MM.1S (cell line): ENCODE data around the gene WASHC1.
"Not testable (repeated sequence)": the region's sequence is repeated elsewhere in the genome, so short reads cannot be mapped to it uniquely, and the experiment has no call there.

Experiments
- DNase-seq: peaks from one replicate; pipeline ENCODE4 v3.0.0-alpha.2; 2015
- H2AFZ ChIP-seq: fragments of 300-600 bp; sonication (generic); 2 replicates; pipeline ENCODE4 v1.6.0; 2016; ENCODE audit warnings: antibody characterized with exemption, low read length
- H3F3A ChIP-seq: fragments of 300-600 bp; sonication (generic); 2 replicates; pipeline ENCODE4 v1.6.1; 2016; ENCODE audit warnings: mild to moderate bottlenecking, antibody characterized with exemption, low read length, moderate library complexity, mixed read lengths; ENCODE audit not compliant: insufficient read depth
- H3K27ac ChIP-seq: fragments of 300-600 bp; sonication (generic); 2 replicates; pipeline ENCODE4 v1.5.1; 2016; ENCODE audit warnings: mild to moderate bottlenecking, low read length
- H3K27me3 ChIP-seq: fragments of 300-600 bp; sonication (generic); replicated peaks from 2 replicates; pipeline ENCODE4 v1.6.0; 2016; ENCODE audit warnings: low read length; ENCODE audit not compliant: insufficient read depth
- H3K36me3 ChIP-seq: fragments of 300-600 bp; sonication (generic); replicated peaks from 2 replicates; pipeline ENCODE4 v1.6.1; 2016; ENCODE audit warnings: mild to moderate bottlenecking, low read length, mixed read lengths; ENCODE audit not compliant: insufficient read depth
- H3K4me1 ChIP-seq: fragments of 300-600 bp; sonication (generic); 2 replicates; pipeline ENCODE4 v1.6.1; 2016; ENCODE audit warnings: low read length, mixed read lengths
- H3K4me2 ChIP-seq: fragments of 300-600 bp; sonication (generic); 2 replicates; pipeline ENCODE4 v1.6.0; 2016; ENCODE audit warnings: low read depth, low read length
- H3K4me3 ChIP-seq: fragments of 300-600 bp; sonication (generic); 2 replicates; pipeline ENCODE4 v1.5.1; 2016; ENCODE audit warnings: low read length, mixed read lengths
- H3K79me2 ChIP-seq: fragments of 300-600 bp; sonication (generic); 2 replicates; pipeline ENCODE4 v1.6.1; 2016; ENCODE audit warnings: mixed run types, low read length, mixed read lengths
- H3K9ac ChIP-seq: fragments of 300-600 bp; sonication (generic); 2 replicates; pipeline ENCODE4 v1.6.1; 2016; ENCODE audit warnings: low read length, mixed read lengths
- H3K9me2 ChIP-seq: fragments of 300-600 bp; sonication (generic); replicated peaks from 2 replicates; pipeline ENCODE4 v1.6.1; 2016; ENCODE audit warnings: mild to moderate bottlenecking, low read length, mixed read lengths; ENCODE audit not compliant: insufficient read depth
- H3K9me3 ChIP-seq: fragments of 300-600 bp; sonication (generic); replicated peaks from 2 replicates; pipeline ENCODE4 v1.6.1; 2016; ENCODE audit warnings: mild to moderate bottlenecking, low read length, mixed read lengths; ENCODE audit not compliant: insufficient read depth
- H4K20me1 ChIP-seq: fragments of 300-600 bp; sonication (generic); 2 replicates; pipeline ENCODE4 v1.6.1; 2016; ENCODE audit warnings: mild to moderate bottlenecking, low read length, moderate library complexity, mixed read lengths; ENCODE audit not compliant: insufficient read depth

Gene WASHC1

GRCh38 chr9:41261-41676 lies 12.0 kb upstream of the WASHC1 start:
- not testable (repeated sequence) for H3K9me2 ChIP-seq, H3K79me2 ChIP-seq, H3K9me3 ChIP-seq, H3K27me3 ChIP-seq, H3K27ac ChIP-seq, H3K36me3 ChIP-seq, H3K4me1 ChIP-seq, H2AFZ ChIP-seq, H3K4me2 ChIP-seq, DNase-seq, H3K9ac ChIP-seq, H3F3A ChIP-seq, H3K4me3 ChIP-seq, H4K20me1 ChIP-seq

GRCh38 chr9:32308-32707 lies 3.1 kb upstream of the WASHC1 start:
- H3K27me3 ChIP-seq, H3F3A ChIP-seq, H3K4me3 ChIP-seq, H3K36me3 ChIP-seq, H3K79me2 ChIP-seq, H2AFZ ChIP-seq, H3K9me2 ChIP-seq, DNase-seq, H3K9ac ChIP-seq, H3K4me1 ChIP-seq, H3K27ac ChIP-seq, H4K20me1 ChIP-seq, H3K9me3 ChIP-seq, H3K4me2 ChIP-seq: not testable (repeated sequence)

GRCh38 chr9:28775-29174 lies 481 bp downstream of the WASHC1 start:
- not testable (repeated sequence) for H3K4me1 ChIP-seq, H3F3A ChIP-seq, H2AFZ ChIP-seq, H3K36me3 ChIP-seq, H3K27me3 ChIP-seq, H4K20me1 ChIP-seq, H3K4me3 ChIP-seq, H3K27ac ChIP-seq, DNase-seq, H3K9ac ChIP-seq, H3K4me2 ChIP-seq, H3K79me2 ChIP-seq, H3K9me2 ChIP-seq, H3K9me3 ChIP-seq

- H3K4me1 ChIP-seq, H3K9me2 ChIP-seq, H3K9ac ChIP-seq, H3K79me2 ChIP-seq, H3K4me3 ChIP-seq, H4K20me1 ChIP-seq, H2AFZ ChIP-seq, H3F3A ChIP-seq, H3K27ac ChIP-seq, H3K9me3 ChIP-seq, H3K27me3 ChIP-seq, DNase-seq, H3K36me3 ChIP-seq, H3K4me2 ChIP-seq: not testable (repeated sequence)
Measured at GRCh38 chr9:21621-22020, 7.6 kb downstream of the WASHC1 start.

- not testable (repeated sequence) for H3K36me3 ChIP-seq, H3K9me3 ChIP-seq, H3F3A ChIP-seq, H3K9ac ChIP-seq, H3K27me3 ChIP-seq, H3K27ac ChIP-seq, H3K79me2 ChIP-seq, H2AFZ ChIP-seq, H4K20me1 ChIP-seq, H3K9me2 ChIP-seq, H3K4me2 ChIP-seq, H3K4me1 ChIP-seq, DNase-seq, H3K4me3 ChIP-seq
Measured at GRCh38 chr9:16875-17274, 12.4 kb downstream of the WASHC1 start.

GRCh38 chr9:14129-14809 lies 15.0 kb downstream of the WASHC1 start:
- H3K9me2 ChIP-seq, H3K9me3 ChIP-seq, H3K27ac ChIP-seq, DNase-seq, H3F3A ChIP-seq, H3K4me3 ChIP-seq, H3K4me2 ChIP-seq, H3K36me3 ChIP-seq, H2AFZ ChIP-seq, H3K4me1 ChIP-seq, H4K20me1 ChIP-seq, H3K79me2 ChIP-seq, H3K9ac ChIP-seq, H3K27me3 ChIP-seq: not testable (repeated sequence)
